ENCODE data around the gene SPRR1A. TPM values are rescaled to one million over a fixed set of nuclear protein-coding genes. Genes with fewer than 3 reads are reported as not detected.
A peak's percentile ranks its signal among the peaks of the same experiment; 100 is the strongest.

SPRR1A gene
- polyA plus RNA-seq, 1 donor (not counting 4 experiments of a cell fraction or from before 2014, with no cell fraction given) = 18.0 TPM

- peak overlapping the region; percentile 82 for H3K4me2 ChIP-seq (ENCODE audit: control insufficient read depth, extremely low read depth, insufficient read depth, low read depth, low read length)
- dilution Hi-C loops (cut with MboI; ENCODE audit: extremely low pct_ligation_motif_present, low sequenced_read_pairs) = no loop called here
- no peaks in the 10 kb centered on the region for H3K9me1 ChIP-seq (ENCODE audit: control insufficient read depth, extremely low read depth, insufficient read depth, low read length)
- H3K36me3 ChIP-seq (ENCODE audit: control insufficient read depth in 2 of 2, extremely low read depth in 1 of 2, insufficient read depth in 2 of 2, low read length in 2 of 2) = no peaks in the 10 kb centered on the region
- peak overlapping the region; percentile 65 for H3K9ac ChIP-seq (ENCODE audit: control insufficient read depth, extremely low read depth, insufficient read depth, low read length)
- FAIRE-seq (no peak), DNase-seq (ENCODE audit: low read depth, low spot score) (peak; percentile 92)
- H3K79me2 ChIP-seq (ENCODE audit: control insufficient read depth, insufficient read depth, low read length) = no peaks in the 10 kb centered on the region
- no peaks in the 10 kb centered on the region for H3K9me3 ChIP-seq (ENCODE audit: control insufficient read depth, low read depth, low read length)
- no peaks in the 10 kb centered on the region for H4K20me1 ChIP-seq (ENCODE audit: control insufficient read depth, extremely low read depth, insufficient read depth, low read length)
- peaks cover 33% of the 10 kb centered on the region for H3K4me1 ChIP-seq (ENCODE audit: control insufficient read depth, extremely low read depth, insufficient read depth, low read length)
- peak overlapping the region in 2 of 3 experiments; percentile 52 to 63 for H3K4me3 ChIP-seq (ENCODE audit: control insufficient read depth in 2 of 3, extremely low read depth in 1 of 3, insufficient read depth in 2 of 3, low read depth in 1 of 3, low read length in 3 of 3)
- peak overlapping the region; percentile 9 for H2AFZ ChIP-seq (ENCODE audit: control insufficient read depth, low read length)
- TF ChIP-seq CTCF (optimal IDR thresholded peaks at IDR 0.05 in 1 of 3, IDR thresholded peaks at IDR 0.05 in 1 of 3, conservative IDR thresholded peaks at IDR 0.05 in 1 of 3; ENCODE audit: extremely low read depth in 1 of 3, insufficient read depth in 2 of 3, low read length in 3 of 3) (no peak), EZH2 (IDR thresholded peaks at IDR 0.05; ENCODE audit: low read length) (no peak)
- H3K27ac ChIP-seq (ENCODE audit: control insufficient read depth, insufficient read depth, low read length) = peak overlapping the region; percentile 89
- no peaks in the 10 kb centered on the region for H3K27me3 ChIP-seq (ENCODE audit: control insufficient read depth, extremely low read depth, insufficient read depth, low read length)
Measured at GRCh38 chr1:152954436-152954835, 29.4 kb upstream of the SPRR1A start.

GRCh38 chr1:152957561-152957960 lies 26.3 kb upstream of the SPRR1A start:
- no peak for FAIRE-seq
- no peaks in the 10 kb centered on the region for H3K27me3 ChIP-seq (ENCODE audit: control insufficient read depth, extremely low read depth, insufficient read depth, low read length)
- no peaks in the 10 kb centered on the region for H3K9me1 ChIP-seq (ENCODE audit: control insufficient read depth, extremely low read depth, insufficient read depth, low read length)
- dilution Hi-C loops (cut with MboI; ENCODE audit: extremely low pct_ligation_motif_present, low sequenced_read_pairs) = no loop called here
- no peaks in the 10 kb centered on the region for H3K79me2 ChIP-seq (ENCODE audit: control insufficient read depth, insufficient read depth, low read length)
- no peak overlapping the region for H2AFZ ChIP-seq (ENCODE audit: control insufficient read depth, low read length)
- no peak overlapping the region for H3K27ac ChIP-seq (ENCODE audit: control insufficient read depth, insufficient read depth, low read length)
- H4K20me1 ChIP-seq (ENCODE audit: control insufficient read depth, extremely low read depth, insufficient read depth, low read length) = no peaks in the 10 kb centered on the region
- no peak overlapping the region for H3K9ac ChIP-seq (ENCODE audit: control insufficient read depth, extremely low read depth, insufficient read depth, low read length)
- no peaks in the 10 kb centered on the region for H3K9me3 ChIP-seq (ENCODE audit: control insufficient read depth, low read depth, low read length)
- no peak overlapping the region for H3K4me3 ChIP-seq (ENCODE audit: control insufficient read depth in 2 of 3, extremely low read depth in 1 of 3, insufficient read depth in 2 of 3, low read depth in 1 of 3, low read length in 3 of 3)
- peaks cover 25% of the 10 kb centered on the region for H3K4me1 ChIP-seq (ENCODE audit: control insufficient read depth, extremely low read depth, insufficient read depth, low read length)
- no peak overlapping the region for H3K4me2 ChIP-seq (ENCODE audit: control insufficient read depth, extremely low read depth, insufficient read depth, low read depth, low read length)
- TF ChIP-seq EZH2 (IDR thresholded peaks at IDR 0.05; ENCODE audit: low read length) (no peak), CTCF (optimal IDR thresholded peaks at IDR 0.05 in 1 of 3, IDR thresholded peaks at IDR 0.05 in 1 of 3, conservative IDR thresholded peaks at IDR 0.05 in 1 of 3; ENCODE audit: extremely low read depth in 1 of 3, insufficient read depth in 2 of 3, low read length in 3 of 3) (no peak)
- DNase-seq (ENCODE audit: low read depth, low spot score) = no peak
- H3K36me3 ChIP-seq (ENCODE audit: control insufficient read depth in 2 of 2, extremely low read depth in 1 of 2, insufficient read depth in 2 of 2, low read length in 2 of 2) = no peaks in the 10 kb centered on the region

Measured in keratinocyte (primary cell).